Stomach smooth muscle (tissue), 2 donors: Measurements from ENCODE around the gene TAF1B.

Experiments
- H3K27ac ChIP-seq: one replicate; pipeline ENCODE4 v1.7.0; 2013; ENCODE audit warnings: mild to moderate bottlenecking, low read length, inconsistent platforms
- H3K27me3 ChIP-seq, 2 donors: one replicate each; pipeline ENCODE4 v1.7.0; 2013; ENCODE audit warnings: low read length in 2 of 2; ENCODE audit not compliant: insufficient read depth in 2 of 2, control insufficient read depth in 1 of 2
- H3K36me3 ChIP-seq, 2 donors: one replicate each; pipeline ENCODE4 v1.7.0; 2013; ENCODE audit warnings: low read length in 2 of 2; ENCODE audit not compliant: control insufficient read depth in 2 of 2, insufficient read depth in 2 of 2
- H3K4me1 ChIP-seq: one replicate; pipeline ENCODE4 v1.7.0; 2013; ENCODE audit warnings: low read length; ENCODE audit not compliant: control insufficient read depth, insufficient read depth
- H3K4me3 ChIP-seq, 2 donors: one replicate each; pipeline ENCODE4 v1.7.0; 2013; ENCODE audit warnings: low read length in 2 of 2
- H3K9ac ChIP-seq, 2 donors: one replicate each; pipeline ENCODE4 v1.7.0; 2013; ENCODE audit warnings: low read length in 2 of 2, mild to moderate bottlenecking in 1 of 2
- H3K9me3 ChIP-seq, 2 donors: one replicate each; pipeline ENCODE4 v1.7.0; 2013; ENCODE audit warnings: low read length in 2 of 2; ENCODE audit not compliant: control insufficient read depth in 2 of 2
- donor health status: healthy.
- donor health status: Pancreatic carcinoma.

TAF1B gene

GRCh38 chr2:9800975-9801726 lies 42.1 kb upstream of the TAF1B start:
- Histone ChIP-seq H3K4me3 (no peak overlapping the region), H3K36me3 (no peaks in the 10 kb centered on the region), H3K4me1 (peaks cover 11% of the 10 kb centered on the region), H3K9me3 (no peaks in the 10 kb centered on the region), H3K9ac (no peak overlapping the region), H3K27me3 (no peaks in the 10 kb centered on the region), H3K27ac (no peak overlapping the region)

GRCh38 chr2:9802576-9802993 lies 40.7 kb upstream of the TAF1B start:
- no peak overlapping the region for H3K27ac ChIP-seq
- no peaks in the 10 kb centered on the region for H3K9me3 ChIP-seq
- no peak overlapping the region for H3K4me3 ChIP-seq
- H3K4me1 ChIP-seq: peaks cover 11% of the 10 kb centered on the region
- H3K27me3 ChIP-seq: no peaks in the 10 kb centered on the region
- H3K36me3 ChIP-seq: no peaks in the 10 kb centered on the region
- H3K9ac ChIP-seq: no peak overlapping the region

- no peaks in the 10 kb centered on the region for H3K9me3 ChIP-seq
- no peak overlapping the region for H3K27ac ChIP-seq
- no peak overlapping the region for H3K4me3 ChIP-seq
- no peak overlapping the region for H3K9ac ChIP-seq
- H3K27me3 ChIP-seq: no peaks in the 10 kb centered on the region
- H3K4me1 ChIP-seq: peaks cover 11% of the 10 kb centered on the region
- no peaks in the 10 kb centered on the region for H3K36me3 ChIP-seq
These were observed 40.1 kb upstream of the TAF1B start for GRCh38 chr2:9803023-9803805.

GRCh38 chr2:9805435-9806297 lies 37.6 kb upstream of the TAF1B start:
- Histone ChIP-seq H3K4me1 (peaks cover 2% of the 10 kb centered on the region), H3K9ac (no peak overlapping the region)

GRCh38 chr2:9806298-9806610 lies 37.0 kb upstream of the TAF1B start:
- H3K4me1 ChIP-seq: peaks cover 2% of the 10 kb centered on the region
- no peaks in the 10 kb centered on the region for H3K36me3 ChIP-seq
- no peak overlapping the region for H3K27ac ChIP-seq
- H3K9me3 ChIP-seq: no peaks in the 10 kb centered on the region
- no peak overlapping the region for H3K4me3 ChIP-seq
- no peaks in the 10 kb centered on the region for H3K27me3 ChIP-seq
- H3K9ac ChIP-seq: no peak overlapping the region

More at GRCh38 chr2:9805435-9806297, 37.6 kb upstream of the TAF1B start:
- Histone ChIP-seq H3K9me3 (no peaks in the 10 kb centered on the region), H3K27me3 (no peaks in the 10 kb centered on the region), H3K27ac (no peak overlapping the region), H3K36me3 (no peaks in the 10 kb centered on the region), H3K4me3 (no peak overlapping the region)

- H3K4me3 ChIP-seq: no peak overlapping the region
- no peaks in the 10 kb centered on the region for H3K9me3 ChIP-seq
- H3K27me3 ChIP-seq: no peaks in the 10 kb centered on the region
- no peaks in the 10 kb centered on the region for H3K36me3 ChIP-seq
- H3K27ac ChIP-seq: no peak overlapping the region
- H3K4me1 ChIP-seq: peaks cover 2% of the 10 kb centered on the region
- H3K9ac ChIP-seq: no peak overlapping the region
These were observed 36.6 kb upstream of the TAF1B start for GRCh38 chr2:9806656-9807055.

- Histone ChIP-seq H3K4me1 (peaks cover 2% of the 10 kb centered on the region), H3K9me3 (no peaks in the 10 kb centered on the region), H3K27ac (no peak overlapping the region), H3K4me3 (no peak overlapping the region), H3K27me3 (no peaks in the 10 kb centered on the region), H3K36me3 (no peaks in the 10 kb centered on the region), H3K9ac (no peak overlapping the region)
These were observed 36.2 kb upstream of the TAF1B start for GRCh38 chr2:9807056-9807455.

GRCh38 chr2:9807555-9808305 lies 35.5 kb upstream of the TAF1B start:
- Histone ChIP-seq H3K4me3 (no peak overlapping the region), H3K9me3 (no peaks in the 10 kb centered on the region), H3K4me1 (peaks cover 2% of the 10 kb centered on the region), H3K36me3 (no peaks in the 10 kb centered on the region), H3K27ac (no peak overlapping the region), H3K27me3 (no peaks in the 10 kb centered on the region), H3K9ac (no peak overlapping the region)

- Histone ChIP-seq H3K27me3 (no peaks in the 10 kb centered on the region), H3K9ac (no peak overlapping the region), H3K9me3 (no peaks in the 10 kb centered on the region), H3K4me3 (no peak overlapping the region), H3K4me1 (peaks cover 3% of the 10 kb centered on the region), H3K36me3 (no peaks in the 10 kb centered on the region), H3K27ac (no peak overlapping the region)
These were observed 34.8 kb upstream of the TAF1B start for GRCh38 chr2:9808334-9809063.

- H3K27ac ChIP-seq: no peak overlapping the region
- no peaks in the 10 kb centered on the region for H3K27me3 ChIP-seq
- H3K4me1 ChIP-seq: peaks cover 8% of the 10 kb centered on the region
These were observed 34.3 kb upstream of the TAF1B start for GRCh38 chr2:9809064-9809356.

More at GRCh38 chr2:9809064-9809356, 34.3 kb upstream of the TAF1B start:
- no peaks in the 10 kb centered on the region for H3K9me3 ChIP-seq
- no peaks in the 10 kb centered on the region for H3K36me3 ChIP-seq
- no peak overlapping the region for H3K4me3 ChIP-seq
- H3K9ac ChIP-seq: no peak overlapping the region
